Airway epithelial cell (primary cell): ENCODE data around the gene DBNL. TPM values are rescaled to one million over a fixed set of nuclear protein-coding genes. Genes with fewer than 3 reads are reported as not detected.

Source experiments
- total RNA-seq: library from RNA; depleted of rRNA; stranded (reverse); fragments of >200 nt; gene quantifications from 2 replicates; pipeline ENCODE4 v1.2.3, GENCODE V29; 2015

Gene DBNL
- total RNA-seq = 152 and 186 TPM in 2 replicates

DNA sequence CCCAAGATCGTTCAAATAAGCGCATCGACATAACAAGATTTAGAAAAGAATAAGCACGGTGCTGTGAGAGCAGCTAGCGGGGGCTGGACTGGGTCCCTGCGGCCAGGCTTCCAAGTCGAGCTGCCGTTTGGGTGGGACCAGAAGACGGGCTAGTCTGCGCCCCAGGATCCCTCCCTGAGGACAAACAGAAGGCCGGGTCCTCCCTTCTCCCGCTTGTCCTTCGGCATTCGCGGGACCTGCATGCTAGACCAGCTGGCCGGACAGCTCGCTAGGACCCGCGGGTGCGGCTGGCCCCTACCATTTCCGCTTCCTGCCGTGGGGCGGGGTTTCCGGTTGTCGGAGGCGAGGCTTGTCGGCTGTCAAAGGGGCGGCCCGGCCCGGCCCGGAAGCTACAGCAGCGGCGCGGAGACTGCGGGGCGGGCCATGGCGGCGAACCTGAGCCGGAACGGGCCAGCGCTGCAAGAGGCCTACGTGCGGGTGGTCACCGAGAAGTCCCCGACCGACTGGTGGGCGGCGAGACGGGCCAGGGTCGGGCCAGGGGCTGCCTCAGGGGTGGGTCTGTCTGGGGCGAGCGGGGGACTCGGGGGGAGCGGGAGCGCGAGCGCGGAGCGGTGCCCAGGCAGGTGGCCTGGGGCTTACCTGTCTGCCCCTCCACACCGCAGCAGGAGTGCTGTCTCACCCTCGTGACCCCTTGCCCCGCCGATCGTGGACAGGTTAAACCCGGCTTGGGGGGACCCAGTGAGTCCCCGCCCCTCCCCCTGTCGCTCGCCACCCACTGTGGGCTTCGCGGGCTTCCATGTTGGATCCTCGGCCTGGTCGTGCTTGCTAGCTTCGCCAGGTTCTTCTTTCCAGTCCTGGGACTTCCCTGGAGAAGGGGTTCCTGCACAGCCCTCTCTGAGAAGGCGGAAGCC lies at the start of gene DBNL:
Gene DBNL, plus strand, starts transcription at position 388 of the 911 bp plus-strand sequence. Its CDS starts 36 bp downstream, at position 424.

DNA sequence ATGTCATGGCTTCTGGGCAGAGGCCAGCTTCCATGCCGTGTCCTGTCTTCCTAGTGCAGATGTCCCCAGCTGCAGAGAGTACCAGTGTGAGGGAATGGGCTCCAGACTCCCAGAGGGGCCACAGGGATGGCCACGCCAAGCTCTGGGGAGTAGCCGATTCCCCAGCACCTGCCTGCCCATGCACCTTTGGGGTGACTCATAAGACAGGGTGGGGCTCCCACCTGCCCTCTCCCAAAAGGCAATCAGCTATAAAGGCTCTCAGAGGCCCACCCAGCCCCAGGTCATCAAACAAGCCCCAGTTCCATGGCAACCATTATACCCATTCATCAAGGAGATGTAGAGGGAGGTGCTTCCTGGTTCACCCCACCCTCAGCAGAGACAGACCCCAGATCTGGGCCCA lies 47.0 kb upstream of the DBNL start, which contains the start of gene SPDYE1:
Gene SPDYE1, plus strand, starts transcription at position 366 of the 400 bp plus-strand sequence. CDS start 2,053 bp downstream, outside the sequence.

DNA sequence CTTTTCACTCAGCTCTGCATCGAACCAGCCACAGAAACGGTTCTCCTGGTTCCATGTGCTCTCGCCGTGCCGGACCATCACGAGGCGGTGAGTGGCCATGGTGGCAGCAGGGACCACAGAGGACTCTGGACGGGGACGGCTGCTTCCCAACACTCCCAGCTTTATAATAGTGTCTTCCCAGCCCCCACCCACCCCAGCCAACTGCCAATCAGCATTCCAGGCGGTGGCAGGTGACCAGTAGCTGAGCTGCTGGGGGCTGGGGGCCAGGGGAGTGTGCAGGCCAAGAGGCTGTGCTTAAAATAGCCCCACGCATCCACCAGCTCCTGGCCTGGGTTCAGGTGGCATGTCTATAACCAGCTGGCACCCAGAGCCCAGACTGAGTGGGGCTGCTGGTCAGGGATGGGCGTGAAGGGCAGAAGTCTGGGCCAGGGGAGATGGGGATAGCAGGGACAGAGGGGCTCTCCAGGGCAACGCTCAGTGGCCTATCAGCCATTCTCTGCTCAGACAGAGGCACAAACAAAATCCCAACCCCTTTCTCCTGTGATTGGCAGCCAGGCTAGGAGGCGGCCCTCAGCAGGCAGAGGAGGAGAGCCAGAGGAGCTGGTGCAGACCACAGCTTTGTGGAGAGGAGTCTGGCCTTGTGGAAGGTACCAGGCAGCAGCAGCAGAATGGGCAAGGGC lies 21.1 kb downstream of the DBNL start, which contains the start of gene PGAM2:
Gene PGAM2, minus strand, starts transcription at position 137 of the 680 bp plus-strand sequence. Its CDS starts 38 bp downstream, at position 99.

DNA sequence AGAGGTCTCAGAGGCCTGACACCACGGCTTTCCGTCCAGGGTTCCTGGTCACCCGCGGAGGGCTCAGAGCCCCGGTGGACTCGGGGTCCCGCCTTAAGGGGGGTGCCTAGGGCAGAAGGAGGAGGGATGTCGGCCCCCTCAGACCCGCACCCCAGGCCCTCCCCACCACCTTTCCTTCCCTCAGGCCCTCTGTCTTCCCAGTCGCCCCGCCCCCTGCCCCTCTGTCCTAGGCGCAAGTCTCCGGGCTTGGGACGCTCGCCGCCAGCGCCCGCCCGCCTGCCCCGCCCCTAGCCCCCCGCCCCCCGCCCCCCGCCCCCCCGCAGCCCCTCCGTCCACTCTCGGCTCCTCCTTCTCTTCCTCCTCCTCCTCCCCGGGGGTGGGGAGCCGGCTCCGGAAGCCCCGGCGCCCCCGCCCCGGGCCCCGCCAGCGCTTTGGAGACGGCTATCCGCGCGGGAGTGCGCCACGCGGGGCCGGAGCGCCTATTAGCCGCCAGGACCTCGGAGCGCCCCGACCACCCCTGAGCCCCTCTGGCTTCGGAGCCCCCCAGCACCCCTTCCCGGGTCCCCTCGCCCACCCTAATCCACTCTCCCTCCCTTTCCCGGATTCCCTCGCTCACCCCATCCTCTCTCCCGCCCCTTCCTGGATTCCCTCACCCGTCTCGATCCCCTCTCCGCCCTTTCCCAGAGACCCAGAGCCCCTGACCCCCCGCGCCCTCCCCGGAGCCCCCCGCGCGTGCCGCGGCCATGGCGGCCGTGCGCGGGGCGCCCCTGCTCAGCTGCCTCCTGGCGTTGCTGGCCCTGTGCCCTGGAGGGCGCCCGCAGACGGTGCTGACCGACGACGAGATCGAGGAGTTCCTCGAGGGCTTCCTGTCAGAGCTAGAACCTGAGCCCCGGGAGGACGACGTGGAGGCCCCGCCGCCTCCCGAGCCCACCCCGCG lies 59.7 kb downstream of the DBNL start, which contains the start of gene AEBP1:
Gene AEBP1, plus strand, starts transcription at position 423 of the 937 bp plus-strand sequence. Its CDS starts 321 bp downstream, at position 744.

Other genes with a start within 250 kb of the DBNL start
- 156 and 209 TPM in 2 replicates for gene MRPS24, start 175.2 kb upstream of the DBNL start, total RNA-seq
- gene URGCP, start 138.1 kb upstream of the DBNL start, total RNA-seq = 16.7 and 22.1 TPM in 2 replicates
- 2.0 and 6.0 TPM in 2 replicates for gene UBE2D4, start 118.3 kb upstream of the DBNL start, total RNA-seq
- gene SPDYE1, start 46.8 kb upstream of the DBNL start, total RNA-seq = not detected in 2 replicates
- not detected in 2 replicates for gene PGAM2, start 20.9 kb downstream of the DBNL start, total RNA-seq
- gene POLM, start 37.8 kb downstream of the DBNL start, total RNA-seq = 13.5 and 21.2 TPM in 2 replicates
- gene AEBP1, start 59.6 kb downstream of the DBNL start, total RNA-seq = 1.6 and 3.1 TPM in 2 replicates
- gene POLD2, start 78.8 kb downstream of the DBNL start, total RNA-seq = 135 and 144 TPM in 2 replicates
- 0.51 TPM in 1 of 2 replicates, not detected in the other for gene MYL7, start 96.6 kb downstream of the DBNL start, total RNA-seq
- 0.28 TPM in 1 of 2 replicates, not detected in the other for gene GCK, start 144.7 kb downstream of the DBNL start, total RNA-seq
- 88.3 and 100 TPM in 2 replicates for gene YKT6, start 156.3 kb downstream of the DBNL start, total RNA-seq